ENCODE data around the gene TMEM208. TPM values are rescaled to one million over a fixed set of nuclear protein-coding genes. Genes with fewer than 3 reads are reported as not detected.
A peak's percentile ranks its signal among the peaks of the same experiment; 100 is the strongest.

Gene TMEM208
- total RNA-seq, 1 experiment from 2014 or later: 53.5 TPM

GRCh38 chr16:67192781-67193361 lies 34.1 kb upstream of the TMEM208 start:
- H3K9me3 Mint-ChIP-seq (ENCODE audit: low read depth, unreplicated experiment): no peaks in the 10 kb centered on the region
- no peak for DNase-seq
- no peaks in the 10 kb centered on the region for H3K27me3 Mint-ChIP-seq (ENCODE audit: unreplicated experiment)
- H3K27ac Mint-ChIP-seq (ENCODE audit: unreplicated experiment): peak overlapping the region; percentile 74
- intact Hi-C loops (cut with micrococcal nuclease; ENCODE audit: unreplicated experiment): no loop called here
- H3K36me3 Mint-ChIP-seq (ENCODE audit: insufficient read depth, unreplicated experiment): peaks cover 64% of the 10 kb centered on the region
- no TSS peak for BruUV-seq (replicated peaks)
- H3K4me3 Mint-ChIP-seq (ENCODE audit: low read depth, unreplicated experiment): peak overlapping the region; percentile 87
- peaks cover 38% of the 10 kb centered on the region for H3K4me1 Mint-ChIP-seq (ENCODE audit: low read depth, unreplicated experiment)
- TF ChIP-seq CTCF (IDR thresholded peaks at IDR 0.05; ENCODE audit: unreplicated experiment): no peak
- CTCF ChIA-PET: interaction anchor here (0.6 to 0.7 kb wide), 2 partner anchors 15 to 239 kb away, joined by 3 to 7 read pairs; no protein-coding TSS in a partner anchor

GRCh38 chr16:67193536-67193935 lies 33.4 kb upstream of the TMEM208 start:
- Mint-ChIP-seq H3K27ac (ENCODE audit: unreplicated experiment) (peak overlapping the region; percentile 74), H3K4me3 (ENCODE audit: low read depth, unreplicated experiment) (peak overlapping the region; percentile 87), H3K9me3 (ENCODE audit: low read depth, unreplicated experiment) (no peaks in the 10 kb centered on the region), H3K27me3 (ENCODE audit: unreplicated experiment) (no peaks in the 10 kb centered on the region), H3K36me3 (ENCODE audit: insufficient read depth, unreplicated experiment) (peaks cover 70% of the 10 kb centered on the region), H3K4me1 (ENCODE audit: low read depth, unreplicated experiment) (peaks cover 44% of the 10 kb centered on the region)
- intact Hi-C loops (cut with micrococcal nuclease; ENCODE audit: unreplicated experiment): no loop called here
- no peak for TF ChIP-seq CTCF (IDR thresholded peaks at IDR 0.05; ENCODE audit: unreplicated experiment)
- BruUV-seq (replicated peaks): no TSS peak
- CTCF ChIA-PET: no interaction called here
- no peak for DNase-seq

- DNase-seq: no peak
- Mint-ChIP-seq H3K36me3 (ENCODE audit: insufficient read depth, unreplicated experiment) (peaks cover 78% of the 10 kb centered on the region), H3K9me3 (ENCODE audit: low read depth, unreplicated experiment) (no peaks in the 10 kb centered on the region), H3K4me3 (ENCODE audit: low read depth, unreplicated experiment) (peak overlapping the region; percentile 87), H3K27ac (ENCODE audit: unreplicated experiment) (peak overlapping the region; percentile 74), H3K4me1 (ENCODE audit: low read depth, unreplicated experiment) (peaks cover 47% of the 10 kb centered on the region), H3K27me3 (ENCODE audit: unreplicated experiment) (no peaks in the 10 kb centered on the region)
- no TSS peak for BruUV-seq (replicated peaks)
- TF ChIP-seq CTCF (IDR thresholded peaks at IDR 0.05; ENCODE audit: unreplicated experiment): no peak
- CTCF ChIA-PET: no interaction called here
- intact Hi-C loops (cut with micrococcal nuclease; ENCODE audit: unreplicated experiment): no loop called here
These were observed 32.7 kb upstream of the TMEM208 start for GRCh38 chr16:67194260-67194659.

GRCh38 chr16:67195676-67196075 lies 31.3 kb upstream of the TMEM208 start:
- CTCF ChIA-PET: interaction anchor here (0.6 to 1.0 kb wide), 2 partner anchors 8 to 180 kb away, joined by 3 to 6 read pairs; no protein-coding TSS in a partner anchor
- H3K27me3 Mint-ChIP-seq (ENCODE audit: unreplicated experiment): no peaks in the 10 kb centered on the region
- H3K36me3 Mint-ChIP-seq (ENCODE audit: insufficient read depth, unreplicated experiment): peaks cover 90% of the 10 kb centered on the region
- intact Hi-C loops (cut with micrococcal nuclease; ENCODE audit: unreplicated experiment): no loop called here
- H3K4me3 Mint-ChIP-seq (ENCODE audit: low read depth, unreplicated experiment): no peak overlapping the region
- no peak overlapping the region for H3K27ac Mint-ChIP-seq (ENCODE audit: unreplicated experiment)
- no peak for DNase-seq
- H3K9me3 Mint-ChIP-seq (ENCODE audit: low read depth, unreplicated experiment): no peaks in the 10 kb centered on the region
- no TSS peak for BruUV-seq (replicated peaks)
- TF ChIP-seq CTCF (IDR thresholded peaks at IDR 0.05; ENCODE audit: unreplicated experiment): no peak
- H3K4me1 Mint-ChIP-seq (ENCODE audit: low read depth, unreplicated experiment): peaks cover 47% of the 10 kb centered on the region
